Smooth muscle cell (in vitro differentiated cells): ENCODE results near the gene FCHO1. TPM values are rescaled to one million over a fixed set of nuclear protein-coding genes. Genes with fewer than 3 reads are reported as not detected.

Source experiments
- DNase-seq: peaks from one replicate; lab custom pipeline; 2025; ENCODE audit not compliant: unreplicated experiment; lab: John Stamatoyannopoulos, UW
- H2AFZ ChIP-seq: fragments of 200-600 bp; sonication (generic); 2 replicates; pipeline ENCODE4 v1.6.0; 2016; ENCODE audit warnings: antibody characterized with exemption, low read depth, mild to moderate bottlenecking
- H3F3A ChIP-seq: fragments of 200-600 bp; sonication (generic); 2 replicates; pipeline ENCODE4 v1.6.0; 2017; ENCODE audit warnings: antibody characterized with exemption, low read depth
- H3K27ac ChIP-seq: fragments of 200-600 bp; sonication (generic); 2 replicates; pipeline ENCODE4 v1.5.1; 2016; ENCODE audit warnings: low read depth, mild to moderate bottlenecking
- H3K27me3 ChIP-seq: fragments of 200-600 bp; sonication (generic); 2 replicates; pipeline ENCODE4 v1.6.1; 2016; ENCODE audit warnings: low read depth, mild to moderate bottlenecking
- H3K36me3 ChIP-seq: fragments of 200-600 bp; sonication (generic); 2 replicates; pipeline ENCODE4 v1.5.1; 2016; ENCODE audit warnings: low read depth
- H3K4me1 ChIP-seq: fragments of 200-600 bp; sonication (generic); 2 replicates; pipeline ENCODE4 v1.5.1; 2016; ENCODE audit warnings: low read depth
- H3K4me2 ChIP-seq: fragments of 200-600 bp; sonication (generic); 2 replicates; pipeline ENCODE4 v1.6.0; 2016; ENCODE audit warnings: mild to moderate bottlenecking
- H3K4me3 ChIP-seq: fragments of 200-600 bp; sonication (generic); 2 replicates; pipeline ENCODE4 v1.5.1; 2016; ENCODE audit warnings: mild to moderate bottlenecking
- H3K79me2 ChIP-seq: fragments of 200-600 bp; sonication (generic); 2 replicates; pipeline ENCODE4 v1.6.0; 2016; ENCODE audit warnings: low read depth, mild to moderate bottlenecking
- H3K9ac ChIP-seq: fragments of 200-600 bp; sonication (generic); 2 replicates; pipeline ENCODE4 v1.6.0; 2016; ENCODE audit warnings: low read depth
- H3K9me3 ChIP-seq: fragments of 200-600 bp; sonication (generic); replicated peaks from 2 replicates; pipeline ENCODE4 v1.5.1; 2016; ENCODE audit warnings: low read depth
- H4K20me1 ChIP-seq: fragments of 200-600 bp; sonication (generic); 2 replicates; pipeline ENCODE4 v1.6.0; 2016; ENCODE audit warnings: low read depth
- WGBS: methylation state at CpG from one replicate; pipeline ENCODE4 v1.1.7; 2016; ENCODE audit warnings: low lambda C conversion rate; 5-methylcytosine and 5-hydroxymethylcytosine counted together
- polyA plus RNA-seq: library from polyadenylated mRNA; unstranded; fragments of >200 nt; fragmentation: Nextera tagmentation; extraction: Ambion mirVana; gene quantifications from 2 replicates; pipeline ENCODE4 v1.2.1, GENCODE V29; 2016
- total RNA-seq: library from RNA; depleted of rRNA; stranded (reverse); fragments of >200 nt; gene quantifications from 2 replicates; pipeline ENCODE4 v1.2.3, GENCODE V29; 2014
- TF ChIP-seq, protein P1 (sequence below): fragments of 200-600 bp; sonication (generic); IDR thresholded peaks from 2 replicates; pipeline ENCODE4 v1.5.1; 2017; ENCODE audit warnings: borderline replicate concordance, mild to moderate bottlenecking, antibody characterized with exemption; ENCODE audit not compliant: insufficient read depth, poor library complexity, severe bottlenecking

FCHO1 gene
- total and polyA plus RNA-seq, 2 experiments from 2014 or later, result 1.0 to 5.3 TPM

DNA sequence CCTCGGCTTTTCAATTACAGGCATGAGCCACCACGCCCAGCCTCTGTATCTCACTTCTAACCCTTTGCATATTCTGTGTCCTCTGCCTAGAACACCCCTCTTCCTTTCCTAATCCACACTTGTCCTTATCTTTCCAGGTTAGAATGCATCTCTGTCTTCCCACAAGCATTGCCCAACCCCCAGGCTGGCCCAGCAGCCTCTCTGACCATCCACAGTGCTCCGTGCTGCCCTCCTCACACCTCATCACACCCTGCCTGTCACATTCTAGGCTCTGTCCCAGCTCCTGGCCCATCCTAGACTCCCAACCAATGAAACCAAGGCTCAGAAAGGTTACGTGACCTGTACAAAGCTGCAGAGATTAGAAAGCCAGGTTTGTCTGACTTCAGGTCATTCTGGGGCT is 85.3 kb downstream of the FCHO1 start:
- no peaks in the 10 kb centered on the region for H3K36me3 ChIP-seq

GRCh38 chr19:17837972-17838371 is 86.7 kb downstream of the FCHO1 start:
- Histone ChIP-seq H3K4me1 (peaks cover 12% of the 10 kb centered on the region), H3K27me3 (peaks cover 6% of the 10 kb centered on the region), H3K27ac (no peak overlapping the region), H4K20me1 (no peaks in the 10 kb centered on the region), H3F3A (no peaks in the 10 kb centered on the region), H3K79me2 (no peaks in the 10 kb centered on the region), H2AFZ (no peak overlapping the region), H3K4me3 (no peak overlapping the region), H3K4me2 (no peak overlapping the region), H3K9ac (no peak overlapping the region), H3K36me3 (no peaks in the 10 kb centered on the region), H3K9me3 (no peaks in the 10 kb centered on the region)
- TF ChIP-seq, protein P1, sequence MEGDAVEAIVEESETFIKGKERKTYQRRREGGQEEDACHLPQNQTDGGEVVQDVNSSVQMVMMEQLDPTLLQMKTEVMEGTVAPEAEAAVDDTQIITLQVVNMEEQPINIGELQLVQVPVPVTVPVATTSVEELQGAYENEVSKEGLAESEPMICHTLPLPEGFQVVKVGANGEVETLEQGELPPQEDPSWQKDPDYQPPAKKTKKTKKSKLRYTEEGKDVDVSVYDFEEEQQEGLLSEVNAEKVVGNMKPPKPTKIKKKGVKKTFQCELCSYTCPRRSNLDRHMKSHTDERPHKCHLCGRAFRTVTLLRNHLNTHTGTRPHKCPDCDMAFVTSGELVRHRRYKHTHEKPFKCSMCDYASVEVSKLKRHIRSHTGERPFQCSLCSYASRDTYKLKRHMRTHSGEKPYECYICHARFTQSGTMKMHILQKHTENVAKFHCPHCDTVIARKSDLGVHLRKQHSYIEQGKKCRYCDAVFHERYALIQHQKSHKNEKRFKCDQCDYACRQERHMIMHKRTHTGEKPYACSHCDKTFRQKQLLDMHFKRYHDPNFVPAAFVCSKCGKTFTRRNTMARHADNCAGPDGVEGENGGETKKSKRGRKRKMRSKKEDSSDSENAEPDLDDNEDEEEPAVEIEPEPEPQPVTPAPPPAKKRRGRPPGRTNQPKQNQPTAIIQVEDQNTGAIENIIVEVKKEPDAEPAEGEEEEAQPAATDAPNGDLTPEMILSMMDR, result no peak
- no peak for DNase-seq
- WGBS, result 93% methylated on average over 7 of the region's 7 CpGs

More for the DNA sequence above, 85.3 kb downstream of the FCHO1 start:
- TF ChIP-seq, protein P1, result no peak
- H3K4me3 ChIP-seq, result no peak overlapping the region
- no peaks in the 10 kb centered on the region for H4K20me1 ChIP-seq
- H3K4me1 ChIP-seq, result peaks cover 11% of the 10 kb centered on the region
- DNase-seq, result no peak
- H3F3A ChIP-seq, result no peaks in the 10 kb centered on the region
- H3K79me2 ChIP-seq, result no peaks in the 10 kb centered on the region
- peaks cover 12% of the 10 kb centered on the region for H3K27me3 ChIP-seq
- no peaks in the 10 kb centered on the region for H3K9me3 ChIP-seq
- no peak overlapping the region for H3K4me2 ChIP-seq
- H2AFZ ChIP-seq, result no peak overlapping the region
- H3K27ac ChIP-seq, result no peak overlapping the region
- WGBS, result 79% methylated on average over 4 of the region's 4 CpGs
- no peak overlapping the region for H3K9ac ChIP-seq

Other genes starting within 250 kb of the FCHO1 start
- gene PGLS, start 239.8 kb upstream of the FCHO1 start, total RNA-seq, result 47.1 and 57.1 TPM in 2 replicates
- gene PGLS, start 239.8 kb upstream of the FCHO1 start, polyA plus RNA-seq, result 77.1 and 92.4 TPM in 2 replicates
- gene COLGALT1, start 195.8 kb upstream of the FCHO1 start, total RNA-seq, result 126 and 129 TPM in 2 replicates
- gene COLGALT1, start 195.8 kb upstream of the FCHO1 start, polyA plus RNA-seq, result 124 and 151 TPM in 2 replicates
- 0.63 and 2.1 TPM in 2 replicates for gene UNC13A, start 63.1 kb upstream of the FCHO1 start, total RNA-seq
- gene UNC13A, start 63.1 kb upstream of the FCHO1 start, polyA plus RNA-seq, result 0.21 and 0.85 TPM in 2 replicates
- 10.2 and 11.7 TPM in 2 replicates for gene MAP1S, start 32.0 kb upstream of the FCHO1 start, total RNA-seq
- 55.5 and 62.1 TPM in 2 replicates for gene MAP1S, start 32.0 kb upstream of the FCHO1 start, polyA plus RNA-seq
- 0.67 and 2.8 TPM in 2 replicates for gene B3GNT3, start 43.7 kb downstream of the FCHO1 start, total RNA-seq
- gene B3GNT3, start 43.7 kb downstream of the FCHO1 start, polyA plus RNA-seq, result 0.56 TPM in 1 of 2 replicates, not detected in the other
- gene INSL3, start 70.0 kb downstream of the FCHO1 start, total RNA-seq, result 1.1 TPM in 1 of 2 replicates, not detected in the other
- 0.80 and 1.8 TPM in 2 replicates for gene INSL3, start 70.0 kb downstream of the FCHO1 start, polyA plus RNA-seq
- 8.8 and 10.8 TPM in 2 replicates for gene JAK3, start 96.5 kb downstream of the FCHO1 start, total RNA-seq
- gene JAK3, start 96.5 kb downstream of the FCHO1 start, polyA plus RNA-seq, result 9.7 and 10.7 TPM in 2 replicates
- 795 and 867 TPM in 2 replicates for gene RPL18A, start 108.4 kb downstream of the FCHO1 start, total RNA-seq
- gene RPL18A, start 108.4 kb downstream of the FCHO1 start, polyA plus RNA-seq, result 1,267 and 1,311 TPM in 2 replicates
- not detected in 2 replicates for gene SLC5A5, start 120.5 kb downstream of the FCHO1 start, total RNA-seq
- gene SLC5A5, start 120.5 kb downstream of the FCHO1 start, polyA plus RNA-seq, result not detected in 2 replicates
- gene CCDC124, start 181.5 kb downstream of the FCHO1 start, total RNA-seq, result 32.1 and 34.5 TPM in 2 replicates
- 156 and 179 TPM in 2 replicates for gene CCDC124, start 181.5 kb downstream of the FCHO1 start, polyA plus RNA-seq
- 0.22 and 5.3 TPM in 2 replicates for gene KCNN1, start 215.6 kb downstream of the FCHO1 start, total RNA-seq
- 4.2 and 4.6 TPM in 2 replicates for gene KCNN1, start 215.6 kb downstream of the FCHO1 start, polyA plus RNA-seq